Measurements from ENCODE around the gene KRCC1. TPM values are rescaled to one million over a fixed set of nuclear protein-coding genes. Genes with fewer than 3 reads are reported as not detected.

The KRCC1 gene
- total RNA-seq, 2 donors from 2014 or later = 11.7 to 20.3 TPM

GRCh38 chr2:88096708-88097107 is 41.1 kb upstream of the KRCC1 start:
- Histone ChIP-seq H3K4me1 (ENCODE audit: control insufficient read depth, insufficient read depth, low read length) (no peaks in the 10 kb centered on the region), H3K9ac (ENCODE audit: extremely low read depth, low read length, poor library complexity, severe bottlenecking) (no peak overlapping the region), H3K36me3 (ENCODE audit: control insufficient read depth, insufficient read depth, low read length) (no peaks in the 10 kb centered on the region), H3K27me3 (ENCODE audit: control insufficient read depth, insufficient read depth, low read length, poor library complexity, severe bottlenecking) (peaks cover 4% of the 10 kb centered on the region), H3K4me3 (ENCODE audit: low read length) (no peak overlapping the region), H3K27ac (ENCODE audit: low read depth, low read length) (no peak overlapping the region), H3K9me3 (ENCODE audit: control insufficient read depth, low read length) (no peaks in the 10 kb centered on the region)
- H3K36me3 Mint-ChIP-seq (ENCODE audit: low read depth) = no peaks in the 10 kb centered on the region
- no peak for TF ChIP-seq CTCF (conservative IDR thresholded peaks at IDR 0.05)
- peak; percentile 26 for DNase-seq
- peaks cover 10% of the 10 kb centered on the region for H3K4me1 Mint-ChIP-seq
- H3K27ac Mint-ChIP-seq = no peak overlapping the region
- no peaks in the 10 kb centered on the region for H3K9me3 Mint-ChIP-seq
- WGBS, 2 experiments (ENCODE audit: insufficient coverage in 1 of 2, insufficient read length in 1 of 2) = 91 to 96% methylated on average over 4 to 5 of the region's 5 CpGs
- H3K4me3 Mint-ChIP-seq = no peak overlapping the region
- peaks cover 2% of the 10 kb centered on the region for H3K27me3 Mint-ChIP-seq (ENCODE audit: insufficient read depth)

DNA sequence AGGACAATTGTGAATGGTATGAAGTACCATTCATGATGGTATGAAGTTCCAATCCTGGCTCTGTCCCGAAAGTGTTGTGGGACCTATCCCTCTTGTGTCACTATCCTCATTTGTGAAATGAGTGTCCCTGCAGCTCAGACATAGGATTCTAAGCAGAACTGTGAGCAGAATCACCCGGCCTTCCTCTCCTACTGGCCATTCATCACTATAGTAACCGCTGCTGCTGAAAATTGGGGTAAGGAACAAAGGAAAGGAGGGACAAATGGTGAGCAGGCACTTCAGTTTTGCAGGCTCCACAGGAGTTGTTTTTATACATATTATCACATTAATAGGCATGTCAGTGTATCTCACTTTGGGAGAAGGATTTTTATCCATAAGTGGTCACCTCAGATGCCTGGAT is 39.4 kb upstream of the KRCC1 start:
- H3K4me3 Mint-ChIP-seq = no peak overlapping the region
- 20 to 87% methylated on average over 1 to 3 of the region's 3 CpGs for WGBS, 2 experiments (ENCODE audit: insufficient coverage in 1 of 2, insufficient read length in 1 of 2)
- H3K9me3 Mint-ChIP-seq = no peaks in the 10 kb centered on the region

DNA sequence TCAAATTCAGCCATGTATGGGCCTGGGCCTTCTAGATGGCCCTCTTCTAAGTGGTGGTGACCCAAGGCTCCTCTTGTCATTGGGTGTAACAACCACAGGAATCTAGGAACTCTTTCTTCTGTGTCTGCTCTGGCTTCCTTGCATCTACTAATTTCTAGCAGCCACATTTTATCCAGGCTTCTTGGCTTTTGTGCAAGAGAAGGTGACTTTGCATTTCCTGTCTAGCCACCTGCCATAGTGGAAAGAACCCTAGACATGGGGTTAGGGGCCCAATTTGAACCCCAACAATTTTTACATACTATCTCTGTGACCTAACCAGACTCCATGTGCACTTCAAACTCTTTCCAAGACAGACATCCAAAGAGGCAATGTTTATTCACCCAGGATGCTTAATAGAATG is 37.2 kb upstream of the KRCC1 start:
- no peaks in the 10 kb centered on the region for H3K9me3 ChIP-seq (ENCODE audit: control insufficient read depth, low read length)

More for the DNA sequence above, 39.4 kb upstream of the KRCC1 start:
- peaks cover 4% of the 10 kb centered on the region for H3K4me1 Mint-ChIP-seq
- H3K4me1 ChIP-seq (ENCODE audit: control insufficient read depth, insufficient read depth, low read length) = no peaks in the 10 kb centered on the region
- peaks cover 4% of the 10 kb centered on the region for H3K27me3 ChIP-seq (ENCODE audit: control insufficient read depth, insufficient read depth, low read length, poor library complexity, severe bottlenecking)
- H3K9me3 ChIP-seq (ENCODE audit: control insufficient read depth, low read length) = no peaks in the 10 kb centered on the region
- TF ChIP-seq CTCF (conservative IDR thresholded peaks at IDR 0.05) = no peak
- H3K4me3 ChIP-seq (ENCODE audit: low read length) = no peak overlapping the region
- H3K36me3 ChIP-seq (ENCODE audit: control insufficient read depth, insufficient read depth, low read length) = no peaks in the 10 kb centered on the region
- H3K27ac ChIP-seq (ENCODE audit: low read depth, low read length) = peak overlapping the region; percentile 62
- H3K27me3 Mint-ChIP-seq (ENCODE audit: insufficient read depth) = peaks cover 2% of the 10 kb centered on the region
- no peaks in the 10 kb centered on the region for H3K36me3 Mint-ChIP-seq (ENCODE audit: low read depth)
- no peak for DNase-seq
- no peak overlapping the region for H3K9ac ChIP-seq (ENCODE audit: extremely low read depth, low read length, poor library complexity, severe bottlenecking)
- H3K27ac Mint-ChIP-seq = no peak overlapping the region

More for the DNA sequence above, 37.2 kb upstream of the KRCC1 start:
- Mint-ChIP-seq H3K9me3 (no peaks in the 10 kb centered on the region), H3K4me3 (no peak overlapping the region), H3K27ac (no peak overlapping the region), H3K27me3 (ENCODE audit: insufficient read depth) (peaks cover 2% of the 10 kb centered on the region), H3K4me1 (peaks cover 3% of the 10 kb centered on the region), H3K36me3 (ENCODE audit: low read depth) (no peaks in the 10 kb centered on the region)
- no peak for TF ChIP-seq CTCF (conservative IDR thresholded peaks at IDR 0.05)
- Histone ChIP-seq H3K4me3 (ENCODE audit: low read length) (no peak overlapping the region), H3K27ac (ENCODE audit: low read depth, low read length) (no peak overlapping the region), H3K9ac (ENCODE audit: extremely low read depth, low read length, poor library complexity, severe bottlenecking) (no peak overlapping the region), H3K27me3 (ENCODE audit: control insufficient read depth, insufficient read depth, low read length, poor library complexity, severe bottlenecking) (peaks cover 4% of the 10 kb centered on the region), H3K4me1 (ENCODE audit: control insufficient read depth, insufficient read depth, low read length) (no peaks in the 10 kb centered on the region), H3K36me3 (ENCODE audit: control insufficient read depth, insufficient read depth, low read length) (no peaks in the 10 kb centered on the region)
- no peak for DNase-seq

Measured in endodermal cell (in vitro differentiated cells).